HG02852 (cell line): ENCODE measurements around the gene TMEM74B.
"Not testable (repeated sequence)": the region's sequence is repeated elsewhere in the genome, so short reads cannot be mapped to it uniquely, and the experiment has no call there.

Experiments
- ATAC-seq: cut with Tn5 transposase; IDR thresholded peaks from one replicate; pipeline ENCODE4 v1.9.1; 2021; ENCODE audit warnings: mild to moderate bottlenecking, moderate library complexity; ENCODE audit not compliant: unreplicated experiment

The TMEM74B gene

GRCh38 chr20:1184638-1185315 lies at the start of gene TMEM74B:
Gene TMEM74B, minus strand, starts transcription at chr20:1184981. Its CDS starts 1,180 bp downstream, at chr20:1183801.
- ATAC-seq = no peak

GRCh38 chr20:1232286-1233111 lies 47.7 kb upstream of the TMEM74B start:
- ATAC-seq = no peak

GRCh38 chr20:1229541-1229940 lies 44.8 kb upstream of the TMEM74B start:
- no peak for ATAC-seq

- no peak for ATAC-seq
Measured at GRCh38 chr20:1225783-1226654, 41.2 kb upstream of the TMEM74B start, which contains the start of gene RAD21L1. Gene RAD21L1, plus strand, starts transcription at chr20:1226044. Its CDS starts 2,410 bp downstream, at chr20:1228454.

- ATAC-seq = no peak
Measured at GRCh38 chr20:1225263-1225782, 40.5 kb upstream of the TMEM74B start.

GRCh38 chr20:1224205-1224890 lies 39.6 kb upstream of the TMEM74B start:
- no peak for ATAC-seq

- ATAC-seq = not testable (repeated sequence)
Measured at GRCh38 chr20:1222750-1223149, 38.0 kb upstream of the TMEM74B start.

- not testable (repeated sequence) for ATAC-seq
Measured at GRCh38 chr20:1216527-1217427, 32.0 kb upstream of the TMEM74B start.

GRCh38 chr20:1215386-1216170 lies 30.8 kb upstream of the TMEM74B start:
- ATAC-seq = no peak

GRCh38 chr20:1214838-1215261 lies 30.1 kb upstream of the TMEM74B start:
- ATAC-seq = no peak

GRCh38 chr20:1212607-1213396 lies 28.0 kb upstream of the TMEM74B start:
- no peak for ATAC-seq

GRCh38 chr20:1212023-1212422 lies 27.2 kb upstream of the TMEM74B start:
- no peak for ATAC-seq

GRCh38 chr20:1210501-1210900 lies 25.7 kb upstream of the TMEM74B start:
- no peak for ATAC-seq

- ATAC-seq = no peak
Measured at GRCh38 chr20:1209447-1210387, 24.9 kb upstream of the TMEM74B start.

GRCh38 chr20:1207293-1207878 lies 22.6 kb upstream of the TMEM74B start:
- no peak for ATAC-seq
